A549 (cell line): ENCODE measurements around the gene BEST2. TPM values are rescaled to one million over a fixed set of nuclear protein-coding genes. Genes with fewer than 3 reads are reported as not detected.

Source experiments
- ATAC-seq, 2 experiments: fragments of 200-7000 bp in 1 of 2; fragments of >200 bp in 1 of 2; cut with Nextera tagmentation in 1 of 2; cut with Tn5 transposase in 1 of 2; 3 replicates each; pipeline versions ENCODE4 v1.8.0 to v1.9.1; 2018 to 2020; ENCODE audit warnings: mild to moderate bottlenecking in 1 of 2, moderate library complexity in 1 of 2
- CTCF ChIA-PET: fragments of 300-600 bp; sonication (Branson Sonifier 250); formaldehyde crosslinking; extraction: SDS; loops from one replicate; lab custom pipeline; 2021; ENCODE audit warnings: antibody characterized with exemption, inconsistent platforms; lab: Yijun Ruan, JAX
- POLR2A ChIA-PET: fragments of 350-600 bp; formaldehyde crosslinking; extraction: SDS; loops from one replicate; lab custom pipeline; 2021; ENCODE audit warnings: antibody characterized with exemption, inconsistent platforms; lab: Yijun Ruan, JAX
- DNase-seq, 2 experiments: peaks; one replicate each; pipeline versions ENCODE4 v3.0.0 to v3.0.0-alpha.2; 2011 to 2016; ENCODE audit warnings: low read depth in 1 of 2, low spot score in 1 of 2
- FAIRE-seq: peaks from 2 replicates; lab custom pipeline; 2011; peaks lifted over from hg19 to GRCh38; lab: Jason Lieb, UNC
- H3K27ac ChIP-seq, 2 experiments: fragments of >200 bp; sonication (Bioruptor Twin); formaldehyde crosslinking; 3 replicates each; pipeline ENCODE4 v1.5.1; 2016 to 2017
- H3K4me1 ChIP-seq: fragments of >200 bp; sonication (Bioruptor Twin); formaldehyde crosslinking; 3 replicates; pipeline ENCODE4 v1.6.1; 2016
- H3K4me2 ChIP-seq: fragments of >200 bp; sonication (Bioruptor Twin); formaldehyde crosslinking; 3 replicates; pipeline ENCODE4 v1.6.1; 2016
- H3K4me3 ChIP-seq: fragments of >200 bp; sonication (Bioruptor Twin); formaldehyde crosslinking; 3 replicates; pipeline ENCODE4 v1.5.1; 2016
- H3K9me3 ChIP-seq: fragments of >200 bp; sonication (Bioruptor Twin); formaldehyde crosslinking; 3 replicates; pipeline ENCODE4 v1.6.1; 2016
- CEBPB ChIP-seq, 2 experiments: fragments of >200 bp in 1 of 2; sonication (Bioruptor Twin) in 1 of 2; formaldehyde crosslinking in 1 of 2; IDR thresholded peaks; 2 replicates each; pipeline ENCODE4 v1.6.1; 2012 to 2016
- EHF ChIP-seq: fragments of 250-450 bp; sonication (Bioruptor Pico); IDR thresholded peaks from 2 replicates; pipeline ENCODE4 v1.5.0; 2020; ENCODE audit warnings: mild to moderate bottlenecking
- EHMT2 ChIP-seq: fragments of 200-600 bp; sonication (generic); IDR thresholded peaks from 2 replicates; pipeline ENCODE4 v1.6.1; 2016; ENCODE audit warnings: antibody characterized with exemption, low read depth, mild to moderate bottlenecking, moderate library complexity
- ESRRA ChIP-seq: fragments of 150-350 bp; IDR thresholded peaks from 2 replicates; pipeline ENCODE4 v1.6.1; 2014; ENCODE audit warnings: mild to moderate bottlenecking, low read length, borderline replicate concordance
- REST ChIP-seq: fragments of 200-600 bp; sonication (generic); IDR thresholded peaks from 2 replicates; pipeline ENCODE4 v1.6.1; 2016; ENCODE audit warnings: antibody characterized with exemption, mild to moderate bottlenecking, moderate library complexity
- RFX5 ChIP-seq: fragments of 450-650 bp; IDR thresholded peaks from 2 replicates; pipeline ENCODE4 v1.7.1; 2014; ENCODE audit warnings: antibody characterized with exemption, mild to moderate bottlenecking, moderate library complexity
- RNF2 ChIP-seq: fragments of 200-600 bp; sonication (generic); IDR thresholded peaks from 2 replicates; pipeline ENCODE4 v1.6.1; 2016; ENCODE audit warnings: low read depth, mild to moderate bottlenecking, antibody characterized with exemption, moderate library complexity, borderline replicate concordance
- ZSCAN20 ChIP-seq: fragments of 250-450 bp; sonication (Bioruptor Pico); IDR thresholded peaks from 2 replicates; pipeline ENCODE4 v1.8.0; 2022; ENCODE audit warnings: mild to moderate bottlenecking, moderate library complexity
- WGBS: methylation state at CpG from one replicate; pipeline ENCODE4 v1.1.6; 2017; ENCODE audit errors: missing lambda C conversion rate; 5-methylcytosine and 5-hydroxymethylcytosine counted together
- polyA plus RNA-seq, 4 experiments: library from polyadenylated mRNA; depleted of rRNA in 3 of 4; stranded (reverse); fragments of >200 nt; fragmentation: RNase III in 1 of 4; extraction: RNeasy Plus Mini Kit Qiagen cat#74134 plus additional on column Dnase treatment in 1 of 4; gene quantifications; 2 replicates in 3 of 4; 3 replicates in 1 of 4; pipeline ENCODE4 v1.2.3, GENCODE V29; 2011 to 2017
- TF ChIP-seq, protein P1 (sequence below): fragments of 150-350 bp; IDR thresholded peaks from 2 replicates; pipeline ENCODE4 v1.6.1; 2014; ENCODE audit warnings: low read depth, mild to moderate bottlenecking, low read length
- TF ChIP-seq, protein P2 (sequence below): IDR thresholded peaks from 2 replicates; pipeline ENCODE4 v1.6.1; 2012

BEST2 gene
- polyA plus RNA-seq, 2 of the 4 experiments (the other 2 are of a cell fraction): not detected

DNA sequence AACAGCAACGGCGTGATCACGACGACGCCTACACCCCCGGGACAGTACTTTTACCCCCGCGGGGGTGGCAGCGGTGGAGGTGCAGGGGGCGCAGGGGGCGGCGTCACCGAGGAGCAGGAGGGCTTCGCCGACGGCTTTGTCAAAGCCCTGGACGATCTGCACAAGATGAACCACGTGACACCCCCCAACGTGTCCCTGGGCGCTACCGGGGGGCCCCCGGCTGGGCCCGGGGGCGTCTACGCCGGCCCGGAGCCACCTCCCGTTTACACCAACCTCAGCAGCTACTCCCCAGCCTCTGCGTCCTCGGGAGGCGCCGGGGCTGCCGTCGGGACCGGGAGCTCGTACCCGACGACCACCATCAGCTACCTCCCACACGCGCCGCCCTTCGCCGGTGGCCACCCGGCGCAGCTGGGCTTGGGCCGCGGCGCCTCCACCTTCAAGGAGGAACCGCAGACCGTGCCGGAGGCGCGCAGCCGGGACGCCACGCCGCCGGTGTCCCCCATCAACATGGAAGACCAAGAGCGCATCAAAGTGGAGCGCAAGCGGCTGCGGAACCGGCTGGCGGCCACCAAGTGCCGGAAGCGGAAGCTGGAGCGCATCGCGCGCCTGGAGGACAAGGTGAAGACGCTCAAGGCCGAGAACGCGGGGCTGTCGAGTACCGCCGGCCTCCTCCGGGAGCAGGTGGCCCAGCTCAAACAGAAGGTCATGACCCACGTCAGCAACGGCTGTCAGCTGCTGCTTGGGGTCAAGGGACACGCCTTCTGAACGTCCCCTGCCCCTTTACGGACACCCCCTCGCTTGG is 40.7 kb downstream of the BEST2 start (continued):
- TF ChIP-seq, protein P1, sequence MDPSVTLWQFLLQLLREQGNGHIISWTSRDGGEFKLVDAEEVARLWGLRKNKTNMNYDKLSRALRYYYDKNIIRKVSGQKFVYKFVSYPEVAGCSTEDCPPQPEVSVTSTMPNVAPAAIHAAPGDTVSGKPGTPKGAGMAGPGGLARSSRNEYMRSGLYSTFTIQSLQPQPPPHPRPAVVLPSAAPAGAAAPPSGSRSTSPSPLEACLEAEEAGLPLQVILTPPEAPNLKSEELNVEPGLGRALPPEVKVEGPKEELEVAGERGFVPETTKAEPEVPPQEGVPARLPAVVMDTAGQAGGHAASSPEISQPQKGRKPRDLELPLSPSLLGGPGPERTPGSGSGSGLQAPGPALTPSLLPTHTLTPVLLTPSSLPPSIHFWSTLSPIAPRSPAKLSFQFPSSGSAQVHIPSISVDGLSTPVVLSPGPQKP: no peak
- TF ChIP-seq REST (no peak), ZSCAN20 (no peak), CEBPB (IDR thresholded peaks at IDR 0.05) (no peak), EHMT2 (no peak)

GRCh38 chr19:12792853-12793289 is 41.3 kb downstream of the BEST2 start:
- Histone ChIP-seq H3K27ac (peak overlapping the region; percentile 96 to 99), H3K9me3 (no peaks in the 10 kb centered on the region), H3K4me3 (peak overlapping the region; percentile 92), H3K4me2 (peak overlapping the region; percentile 86), H3K4me1 (peaks cover 41% of the 10 kb centered on the region)
- FAIRE-seq: no peak
- no peak for TF ChIP-seq EHF (CRISPR knock-in tag)
- TF ChIP-seq, protein P2, sequence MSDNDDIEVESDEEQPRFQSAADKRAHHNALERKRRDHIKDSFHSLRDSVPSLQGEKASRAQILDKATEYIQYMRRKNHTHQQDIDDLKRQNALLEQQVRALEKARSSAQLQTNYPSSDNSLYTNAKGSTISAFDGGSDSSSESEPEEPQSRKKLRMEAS: no peak
- TF ChIP-seq RNF2: no peak
- TF ChIP-seq ESRRA: no peak
- no peak for TF ChIP-seq REST
- TF ChIP-seq RFX5: no peak
- ATAC-seq: no peak
- WGBS: under 1% methylated on average over 22 of the region's 22 CpGs
- CTCF ChIA-PET: interaction anchor here (0.5 to 17.4 kb wide), 6 partner anchors 10 to 1651 kb away, joined by 3 to 901 read pairs (median 6); partner anchors contain the start of gene HOOK2
- POLR2A ChIA-PET: interaction anchor here (1.5 to 6.5 kb wide), 6 partner anchors 10 to 88 kb away, joined by 3 to 122 read pairs (median 17); partner anchors contain the start of genes DNASE2 and GET3
- DNase-seq: no peak
